A549 (cell line): ENCODE results near the gene SAYSD1.

ENCODE experiments used
- CBX8 ChIP-seq: fragments of 200-600 bp; sonication (generic); IDR thresholded peaks from 2 replicates; pipeline ENCODE4 v1.6.1; 2016
- EP300 ChIP-seq, 2 experiments: fragments of >200 bp; sonication (Bioruptor Twin); formaldehyde crosslinking; IDR thresholded peaks; 2 replicates in 1 of 2; 3 replicates in 1 of 2; pipeline ENCODE4 v1.6.1; 2016 to 2017
- KDM1A ChIP-seq: fragments of 200-600 bp; sonication (generic); IDR thresholded peaks from 2 replicates; pipeline ENCODE4 v1.6.1; 2016; ENCODE audit warnings: low read depth, mild to moderate bottlenecking
- MAFK ChIP-seq: fragments of 450-650 bp; IDR thresholded peaks from 2 replicates; pipeline ENCODE4 v1.6.1; 2014; ENCODE audit not compliant: partially characterized antibody
- MAX ChIP-seq: IDR thresholded peaks from 2 replicates; pipeline ENCODE4 v1.6.1; 2012
- MYC ChIP-seq: IDR thresholded peaks from 2 replicates; pipeline ENCODE4 v1.6.1; 2012; ENCODE audit warnings: mild to moderate bottlenecking, inconsistent platforms, low read length, improper control_type of control experiment, borderline replicate concordance
- NR3C1 ChIP-seq: fragments of >200 bp; sonication (Bioruptor Twin); formaldehyde crosslinking; IDR thresholded peaks from 3 replicates; pipeline ENCODE4 v1.6.1; 2017
- POLR2A ChIP-seq: IDR thresholded peaks from 2 replicates; pipeline ENCODE4 v1.6.1; 2012; ENCODE audit warnings: mild to moderate bottlenecking, low read length
- RFX5 ChIP-seq: fragments of 450-650 bp; IDR thresholded peaks from 2 replicates; pipeline ENCODE4 v1.7.1; 2014; ENCODE audit warnings: antibody characterized with exemption, mild to moderate bottlenecking, moderate library complexity
- TP53 ChIP-seq: fragments of 250-450 bp; sonication (Bioruptor Pico); IDR thresholded peaks from 2 replicates; pipeline ENCODE4 v1.5.0; 2021; ENCODE audit warnings: mild to moderate bottlenecking, moderate library complexity
- TF ChIP-seq, protein P1 (sequence below): fragments of >200 bp; sonication (Bioruptor Twin); formaldehyde crosslinking; IDR thresholded peaks from 3 replicates; pipeline ENCODE4 v1.5.1; 2016
- TF ChIP-seq, protein P2 (sequence below): IDR thresholded peaks from 2 replicates; pipeline ENCODE4 v1.6.1; 2012
- TF ChIP-seq, protein P3 (sequence below): fragments of 200-600 bp; sonication (generic); IDR thresholded peaks from 2 replicates; pipeline ENCODE4 v1.6.1; 2016; ENCODE audit warnings: antibody characterized with exemption, mild to moderate bottlenecking, moderate library complexity

DNA sequence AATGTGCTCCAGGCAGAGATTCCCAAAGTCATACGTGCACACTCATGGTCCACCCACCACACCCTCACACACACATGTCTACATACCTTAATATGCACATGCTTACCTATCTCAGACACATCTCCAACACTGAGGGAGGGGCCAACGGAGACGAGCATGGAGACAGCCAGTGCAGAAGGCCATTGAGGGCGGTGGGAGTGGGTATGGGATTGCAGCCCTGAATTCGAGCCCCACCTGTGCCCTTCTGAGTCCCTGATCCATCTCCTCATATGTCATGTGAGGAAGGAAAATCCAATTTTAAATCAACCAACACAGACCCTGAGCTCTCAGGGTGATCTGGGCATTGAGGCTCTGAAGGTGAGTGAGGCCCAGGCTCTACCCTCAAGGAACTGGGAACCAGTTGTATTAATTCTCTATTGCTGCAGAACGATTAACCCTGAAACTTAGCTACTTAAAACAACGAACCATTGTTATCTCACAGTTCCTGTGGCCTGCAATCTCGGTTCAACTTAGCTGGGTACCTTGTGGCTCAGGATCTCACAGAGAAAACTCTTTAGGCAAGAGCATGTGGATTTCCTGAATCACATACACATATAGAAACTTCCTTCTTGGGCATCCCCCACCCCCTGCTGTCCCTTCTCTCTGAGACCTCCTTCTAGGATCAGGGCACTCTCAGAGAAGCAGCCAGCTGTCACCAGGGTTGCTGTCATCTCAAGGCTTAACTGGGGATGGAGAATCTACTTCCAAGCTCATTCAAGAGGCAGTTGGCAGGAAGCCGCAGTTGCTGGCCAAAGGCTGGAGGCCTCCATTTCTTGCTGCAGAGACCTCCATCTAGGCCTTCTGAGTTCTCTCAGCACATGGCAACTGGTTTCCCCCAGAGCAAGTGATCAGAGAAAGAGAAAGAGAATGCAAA, 38.1 kb downstream of the SAYSD1 start:
- TF ChIP-seq TP53 (CRISPR knock-in tag) (no peak), CBX8 (no peak), MAX (no peak), EP300 (IDR thresholded peaks at IDR 0.05) (no peak), POLR2A (no peak), KDM1A (no peak), NR3C1 (no peak), MAFK (no peak), RFX5 (no peak), MYC (no peak)
- TF ChIP-seq, protein P1, sequence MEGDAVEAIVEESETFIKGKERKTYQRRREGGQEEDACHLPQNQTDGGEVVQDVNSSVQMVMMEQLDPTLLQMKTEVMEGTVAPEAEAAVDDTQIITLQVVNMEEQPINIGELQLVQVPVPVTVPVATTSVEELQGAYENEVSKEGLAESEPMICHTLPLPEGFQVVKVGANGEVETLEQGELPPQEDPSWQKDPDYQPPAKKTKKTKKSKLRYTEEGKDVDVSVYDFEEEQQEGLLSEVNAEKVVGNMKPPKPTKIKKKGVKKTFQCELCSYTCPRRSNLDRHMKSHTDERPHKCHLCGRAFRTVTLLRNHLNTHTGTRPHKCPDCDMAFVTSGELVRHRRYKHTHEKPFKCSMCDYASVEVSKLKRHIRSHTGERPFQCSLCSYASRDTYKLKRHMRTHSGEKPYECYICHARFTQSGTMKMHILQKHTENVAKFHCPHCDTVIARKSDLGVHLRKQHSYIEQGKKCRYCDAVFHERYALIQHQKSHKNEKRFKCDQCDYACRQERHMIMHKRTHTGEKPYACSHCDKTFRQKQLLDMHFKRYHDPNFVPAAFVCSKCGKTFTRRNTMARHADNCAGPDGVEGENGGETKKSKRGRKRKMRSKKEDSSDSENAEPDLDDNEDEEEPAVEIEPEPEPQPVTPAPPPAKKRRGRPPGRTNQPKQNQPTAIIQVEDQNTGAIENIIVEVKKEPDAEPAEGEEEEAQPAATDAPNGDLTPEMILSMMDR = no peak
- TF ChIP-seq, protein P2, sequence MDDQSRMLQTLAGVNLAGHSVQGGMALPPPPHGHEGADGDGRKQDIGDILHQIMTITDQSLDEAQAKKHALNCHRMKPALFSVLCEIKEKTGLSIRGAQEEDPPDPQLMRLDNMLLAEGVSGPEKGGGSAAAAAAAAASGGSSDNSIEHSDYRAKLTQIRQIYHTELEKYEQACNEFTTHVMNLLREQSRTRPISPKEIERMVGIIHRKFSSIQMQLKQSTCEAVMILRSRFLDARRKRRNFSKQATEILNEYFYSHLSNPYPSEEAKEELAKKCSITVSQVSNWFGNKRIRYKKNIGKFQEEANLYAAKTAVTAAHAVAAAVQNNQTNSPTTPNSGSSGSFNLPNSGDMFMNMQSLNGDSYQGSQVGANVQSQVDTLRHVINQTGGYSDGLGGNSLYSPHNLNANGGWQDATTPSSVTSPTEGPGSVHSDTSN = no peak
- TF ChIP-seq, protein P3, sequence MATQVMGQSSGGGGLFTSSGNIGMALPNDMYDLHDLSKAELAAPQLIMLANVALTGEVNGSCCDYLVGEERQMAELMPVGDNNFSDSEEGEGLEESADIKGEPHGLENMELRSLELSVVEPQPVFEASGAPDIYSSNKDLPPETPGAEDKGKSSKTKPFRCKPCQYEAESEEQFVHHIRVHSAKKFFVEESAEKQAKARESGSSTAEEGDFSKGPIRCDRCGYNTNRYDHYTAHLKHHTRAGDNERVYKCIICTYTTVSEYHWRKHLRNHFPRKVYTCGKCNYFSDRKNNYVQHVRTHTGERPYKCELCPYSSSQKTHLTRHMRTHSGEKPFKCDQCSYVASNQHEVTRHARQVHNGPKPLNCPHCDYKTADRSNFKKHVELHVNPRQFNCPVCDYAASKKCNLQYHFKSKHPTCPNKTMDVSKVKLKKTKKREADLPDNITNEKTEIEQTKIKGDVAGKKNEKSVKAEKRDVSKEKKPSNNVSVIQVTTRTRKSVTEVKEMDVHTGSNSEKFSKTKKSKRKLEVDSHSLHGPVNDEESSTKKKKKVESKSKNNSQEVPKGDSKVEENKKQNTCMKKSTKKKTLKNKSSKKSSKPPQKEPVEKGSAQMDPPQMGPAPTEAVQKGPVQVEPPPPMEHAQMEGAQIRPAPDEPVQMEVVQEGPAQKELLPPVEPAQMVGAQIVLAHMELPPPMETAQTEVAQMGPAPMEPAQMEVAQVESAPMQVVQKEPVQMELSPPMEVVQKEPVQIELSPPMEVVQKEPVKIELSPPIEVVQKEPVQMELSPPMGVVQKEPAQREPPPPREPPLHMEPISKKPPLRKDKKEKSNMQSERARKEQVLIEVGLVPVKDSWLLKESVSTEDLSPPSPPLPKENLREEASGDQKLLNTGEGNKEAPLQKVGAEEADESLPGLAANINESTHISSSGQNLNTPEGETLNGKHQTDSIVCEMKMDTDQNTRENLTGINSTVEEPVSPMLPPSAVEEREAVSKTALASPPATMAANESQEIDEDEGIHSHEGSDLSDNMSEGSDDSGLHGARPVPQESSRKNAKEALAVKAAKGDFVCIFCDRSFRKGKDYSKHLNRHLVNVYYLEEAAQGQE = no peak
